HEK293T (cell line): ENCODE measurements around the gene SAFB2.
A peak's percentile ranks its signal among the peaks of the same experiment; 100 is the strongest.

Experiments used
- CTCF ChIA-PET: fragments of 350-600 bp; formaldehyde crosslinking; extraction: SDS; loops from one replicate; lab custom pipeline; 2021; ENCODE audit warnings: antibody characterized with exemption, inconsistent platforms; lab: Yijun Ruan, JAX
- POLR2A ChIA-PET: fragments of 350-600 bp; formaldehyde crosslinking; extraction: SDS; loops from one replicate; lab custom pipeline; 2020; ENCODE audit warnings: antibody characterized with exemption, inconsistent platforms; lab: Yijun Ruan, JAX
- DNase-seq: peaks from one replicate; pipeline ENCODE4 v3.0.0; 2012; ENCODE audit warnings: mixed read lengths; ENCODE audit errors: extremely low spot score
- ARNT ChIP-seq: fragments of 450-650 bp; IDR thresholded peaks from 2 replicates; pipeline ENCODE4 v1.6.1; 2017; ENCODE audit warnings: mild to moderate bottlenecking
- BHLHE40 ChIP-seq: fragments of 450-650 bp; IDR thresholded peaks from 2 replicates; pipeline ENCODE4 v1.6.1; 2016; ENCODE audit warnings: mild to moderate bottlenecking, moderate library complexity, borderline replicate concordance
- CTBP1 ChIP-seq: fragments of 450-650 bp; IDR thresholded peaks from 2 replicates; pipeline ENCODE4 v1.6.1; 2016; ENCODE audit warnings: borderline replicate concordance
- ELF4 ChIP-seq: fragments of 450-650 bp; IDR thresholded peaks from 2 replicates; pipeline ENCODE4 v1.6.1; 2017; ENCODE audit warnings: antibody characterized with exemption
- FOXA1 ChIP-seq: fragments of 450-650 bp; IDR thresholded peaks from 2 replicates; pipeline ENCODE4 v1.6.1; 2016; ENCODE audit warnings: mild to moderate bottlenecking
- FOXK2 ChIP-seq: fragments of 450-650 bp; IDR thresholded peaks from 2 replicates; pipeline ENCODE4 v1.6.1; 2016; ENCODE audit warnings: mild to moderate bottlenecking
- FOXM1 ChIP-seq: fragments of 450-650 bp; IDR thresholded peaks from 2 replicates; pipeline ENCODE4 v1.6.1; 2017; ENCODE audit warnings: mild to moderate bottlenecking, borderline replicate concordance
- HDGF ChIP-seq: fragments of 450-650 bp; IDR thresholded peaks from 2 replicates; pipeline ENCODE4 v1.6.1; 2017; ENCODE audit warnings: antibody characterized with exemption, borderline replicate concordance
- L3MBTL2 ChIP-seq: fragments of 450-650 bp; conservative IDR thresholded peaks from 2 replicates; pipeline ENCODE4 v1.6.1; 2016; ENCODE audit warnings: mild to moderate bottlenecking
- LEF1 ChIP-seq: fragments of 450-650 bp; IDR thresholded peaks from 2 replicates; pipeline ENCODE4 v1.6.1; 2017; ENCODE audit warnings: mild to moderate bottlenecking, borderline replicate concordance
- NFRKB ChIP-seq: fragments of 450-650 bp; IDR thresholded peaks from 2 replicates; pipeline ENCODE4 v1.6.1; 2016; ENCODE audit warnings: mild to moderate bottlenecking, moderate library complexity
- SP1 ChIP-seq: fragments of 450-650 bp; IDR thresholded peaks from 2 replicates; pipeline ENCODE4 v1.6.1; 2017
- SUZ12 ChIP-seq: fragments of 450-650 bp; IDR thresholded peaks from 2 replicates; pipeline ENCODE4 v1.6.1; 2016; ENCODE audit warnings: mild to moderate bottlenecking
- TARDBP ChIP-seq: fragments of 450-650 bp; IDR thresholded peaks from 2 replicates; pipeline ENCODE4 v1.6.1; 2016
- ZNF384 ChIP-seq: fragments of 450-650 bp; IDR thresholded peaks from 2 replicates; pipeline ENCODE4 v1.6.1; 2016
- TF ChIP-seq, protein P1 (sequence below): fragments of 450-650 bp; IDR thresholded peaks from 2 replicates; pipeline ENCODE4 v1.6.1; 2016

Gene SAFB2

DNA sequence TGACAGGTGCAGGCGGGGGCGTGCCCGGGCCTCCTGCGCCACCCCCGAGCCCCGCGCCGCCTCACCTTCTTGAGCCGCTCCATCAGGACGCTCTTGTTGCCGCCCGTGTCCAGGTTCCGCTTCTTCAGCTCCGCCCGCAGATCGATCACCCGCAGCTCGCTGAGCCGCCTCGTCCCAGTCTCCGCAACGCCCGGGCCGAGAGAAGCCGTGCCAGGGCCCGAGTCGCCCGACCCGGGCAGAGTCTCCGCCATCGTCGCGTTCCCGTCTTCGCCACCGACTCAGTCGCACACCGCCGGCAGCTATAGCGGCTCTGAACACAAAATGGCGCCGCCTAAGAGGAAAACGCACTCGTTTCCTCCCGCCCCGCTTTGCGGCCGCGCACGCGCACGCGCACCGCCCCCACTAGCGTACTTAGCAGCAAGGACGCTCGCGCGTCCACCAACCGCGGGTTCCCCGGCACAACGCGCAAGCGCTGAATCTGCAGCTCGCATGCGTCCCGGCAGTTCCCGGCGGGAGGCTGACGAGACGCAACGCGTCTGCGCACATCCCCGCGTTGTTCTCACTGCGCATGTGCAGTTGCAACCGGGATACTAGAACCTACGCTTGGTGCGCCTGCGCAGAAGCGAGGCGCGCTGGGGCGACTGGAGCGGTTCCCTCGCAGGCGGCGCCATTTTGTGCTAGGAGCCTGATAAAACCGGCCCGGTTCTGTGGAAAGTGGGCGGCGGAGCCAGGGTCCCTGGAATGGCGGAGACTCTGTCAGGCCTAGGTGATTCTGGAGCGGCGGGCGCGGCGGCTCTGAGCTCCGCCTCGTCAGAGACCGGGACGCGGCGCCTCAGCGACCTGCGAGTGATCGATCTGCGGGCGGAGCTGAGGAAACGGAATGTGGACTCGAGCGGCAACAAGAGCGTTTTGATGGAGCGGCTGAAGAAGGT, at the start of gene SAFB2, which contains the start of gene SAFB:
Gene SAFB2 (minus strand): TSS at position 312 of the 932 bp plus-strand sequence. CDS start 61 bp downstream, at position 251.
Gene SAFB (plus strand): TSS at position 619 of the 932 bp plus-strand sequence. CDS start 123 bp downstream, at position 742.
- TF ChIP-seq L3MBTL2 (0 out of 2 replicates have a peak, but pooled peaks have one; percentile 12), TARDBP (no peak), SP1 (no peak), ELF4 (0 out of 2 replicates have a peak, but pooled peaks have one; percentile 23), FOXM1 (no peak)
- ChIA-PET CTCF (no interaction called here), POLR2A (interaction anchor here (0.8 to 1.9 kb wide), 20 partner anchors 8 to 97 kb away, joined by 3 to 11 read pairs (median 4); partner anchors contain the start of genes CATSPERD and LONP1)
- peak; percentile 99 for DNase-seq

DNA sequence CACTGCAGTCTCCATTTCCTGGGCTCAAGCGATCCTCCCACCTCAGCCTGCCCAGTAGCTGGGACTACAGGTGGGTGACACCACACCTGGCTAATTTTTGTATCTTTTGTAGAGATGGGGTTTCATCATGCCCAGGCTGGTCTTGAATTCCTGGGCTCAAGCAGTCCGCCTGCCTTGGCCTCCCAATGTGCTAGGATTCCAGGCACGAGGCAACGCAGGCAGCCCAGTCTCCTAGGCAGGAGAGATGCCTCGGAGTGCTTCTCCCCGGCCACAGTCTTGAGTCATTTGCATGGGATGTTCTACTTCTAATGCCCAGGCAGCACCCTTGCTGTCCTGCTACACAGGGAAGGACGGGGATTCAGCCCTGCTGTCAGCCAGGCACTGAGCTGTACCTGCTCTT, 49.0 kb upstream of the SAFB2 start:
- POLR2A ChIA-PET = no interaction called here
- CTCF ChIA-PET = interaction anchor here (1.1 kb wide), 1 partner anchor 18 kb away, joined by 4 read pairs; the partner anchor contains the start of gene RPL36

DNA sequence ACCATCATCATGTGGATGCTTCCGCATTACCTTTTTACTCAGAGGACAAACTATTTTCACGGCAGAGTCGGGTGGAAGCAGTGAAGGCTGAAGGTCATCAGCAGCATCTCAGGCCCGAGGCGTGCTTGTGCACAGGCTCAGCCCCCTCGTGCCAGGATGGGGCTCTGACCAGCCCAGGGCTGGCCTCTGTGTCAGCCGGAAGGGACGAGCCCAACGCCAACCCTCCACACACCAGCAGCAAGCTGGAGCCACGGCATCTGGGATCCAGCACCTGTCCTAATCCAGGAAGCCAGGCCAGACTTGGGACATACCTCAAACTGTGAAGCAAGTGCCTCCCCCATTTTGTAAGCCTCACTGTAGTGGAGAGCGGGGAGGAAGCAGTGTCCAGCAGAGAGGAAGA, 46.6 kb upstream of the SAFB2 start:
- ChIA-PET POLR2A (interaction anchor here (1.4 kb wide), 1 partner anchor 48 kb away, joined by 3 read pairs; no protein-coding TSS in a partner anchor), CTCF (no interaction called here)
- no peak for DNase-seq
- TF ChIP-seq FOXA1 = no peak
- TF ChIP-seq TARDBP = no peak
- TF ChIP-seq L3MBTL2 = no peak
- TF ChIP-seq FOXK2 = no peak
- TF ChIP-seq BHLHE40 = no peak
- TF ChIP-seq ZNF384 = no peak
- TF ChIP-seq, protein P1, sequence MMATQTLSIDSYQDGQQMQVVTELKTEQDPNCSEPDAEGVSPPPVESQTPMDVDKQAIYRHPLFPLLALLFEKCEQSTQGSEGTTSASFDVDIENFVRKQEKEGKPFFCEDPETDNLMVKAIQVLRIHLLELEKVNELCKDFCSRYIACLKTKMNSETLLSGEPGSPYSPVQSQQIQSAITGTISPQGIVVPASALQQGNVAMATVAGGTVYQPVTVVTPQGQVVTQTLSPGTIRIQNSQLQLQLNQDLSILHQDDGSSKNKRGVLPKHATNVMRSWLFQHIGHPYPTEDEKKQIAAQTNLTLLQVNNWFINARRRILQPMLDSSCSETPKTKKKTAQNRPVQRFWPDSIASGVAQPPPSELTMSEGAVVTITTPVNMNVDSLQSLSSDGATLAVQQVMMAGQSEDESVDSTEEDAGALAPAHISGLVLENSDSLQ = no peak
- no peak for TF ChIP-seq NFRKB
- TF ChIP-seq FOXM1 = no peak
- no peak for TF ChIP-seq SP1
- no peak for TF ChIP-seq SUZ12
- TF ChIP-seq HDGF = no peak

More for the DNA sequence above, 49.0 kb upstream of the SAFB2 start:
- TF ChIP-seq HDGF = no peak
- TF ChIP-seq, protein P1 = no peak
- TF ChIP-seq SP1 = no peak
- TF ChIP-seq CTBP1 = no peak
- TF ChIP-seq BHLHE40 = no peak
- no peak for TF ChIP-seq ZNF384
- no peak for TF ChIP-seq SUZ12
- no peak for DNase-seq

DNA sequence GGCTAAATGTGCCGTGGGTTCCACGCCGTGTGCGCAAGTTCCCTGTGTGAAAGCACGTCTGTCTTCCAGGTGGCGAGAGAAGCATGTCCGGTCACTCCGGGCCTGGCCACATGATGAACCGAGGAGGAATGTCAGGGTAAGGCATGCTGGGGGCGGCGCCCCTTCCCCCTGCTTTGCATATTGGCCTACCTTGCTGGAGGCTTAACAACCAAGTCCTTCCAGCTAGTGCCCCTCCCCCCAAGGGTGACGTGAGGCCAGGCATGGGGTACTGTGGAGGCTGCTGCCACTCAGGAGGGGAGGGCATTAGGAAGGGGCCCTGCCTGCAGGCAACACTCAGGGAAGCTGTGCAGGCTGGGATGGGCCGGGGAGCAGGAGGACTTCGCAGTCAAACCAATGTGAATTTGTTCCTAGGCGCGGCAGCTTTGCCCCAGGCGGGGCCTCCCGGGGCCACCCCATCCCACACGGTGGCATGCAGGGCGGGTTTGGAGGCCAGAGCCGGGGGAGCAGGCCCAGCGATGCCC, 45.2 kb upstream of the SAFB2 start:
- DNase-seq = no peak

DNA sequence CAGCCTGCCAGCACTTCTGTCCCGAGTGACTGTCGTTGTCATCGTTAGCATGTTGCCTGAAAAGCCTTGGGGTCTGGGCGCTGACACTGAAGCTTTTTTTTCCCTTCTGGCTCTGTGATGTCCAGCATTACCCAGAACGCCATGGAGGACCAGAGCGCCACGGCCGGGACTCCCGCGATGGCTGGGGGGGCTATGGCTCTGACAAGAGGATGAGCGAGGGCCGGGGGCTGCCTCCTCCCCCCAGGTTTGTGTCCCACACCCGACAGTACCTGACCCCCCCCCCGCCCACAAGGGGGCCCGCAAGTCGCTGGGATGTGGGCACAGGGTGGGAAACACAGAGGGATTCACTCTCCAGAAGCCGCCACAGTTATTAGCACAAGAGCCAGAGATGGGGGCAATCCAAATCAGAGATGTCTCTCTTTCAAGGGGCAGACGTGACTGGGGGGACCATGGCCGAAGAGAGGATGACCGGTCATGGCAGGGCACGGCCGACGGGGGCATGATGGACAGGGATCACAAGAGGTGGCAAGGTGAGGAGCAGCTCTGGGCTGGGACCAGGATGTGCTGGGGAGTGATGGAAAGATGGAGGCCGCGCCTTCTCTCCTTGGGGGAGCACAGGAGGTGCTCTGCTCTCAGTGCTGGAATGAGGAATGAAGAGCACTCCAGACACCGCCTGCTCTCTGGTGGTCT, 44.5 kb upstream of the SAFB2 start:
- ChIA-PET POLR2A (no interaction called here), CTCF (no interaction called here)
- no peak for DNase-seq
- TF ChIP-seq BHLHE40 (no peak), LEF1 (no peak), FOXK2 (no peak)

More for the DNA sequence above, 45.2 kb upstream of the SAFB2 start:
- TF ChIP-seq, protein P1 = no peak
- TF ChIP-seq FOXK2 (no peak), HDGF (no peak), ZNF384 (no peak), SP1 (no peak), ARNT (no peak), NFRKB (no peak), FOXM1 (no peak), SUZ12 (no peak), BHLHE40 (no peak), TARDBP (no peak), LEF1 (no peak), FOXA1 (no peak), ELF4 (no peak), L3MBTL2 (no peak)
- ChIA-PET POLR2A (no interaction called here), CTCF (no interaction called here)
